ENCODE measurements around the gene SLC46A3. TPM values are rescaled to one million over a fixed set of nuclear protein-coding genes. Genes with fewer than 3 reads are reported as not detected.
A peak's percentile ranks its signal among the peaks of the same experiment; 100 is the strongest.

Gene SLC46A3
- total and polyA plus RNA-seq, 2 donors (not counting 1 experiment from before 2014, with no cell fraction given): 2.6 to 6.4 TPM

GRCh38 chr13:28707629-28708427 lies 10.9 kb downstream of the SLC46A3 start:
- H3K4me3 ChIP-seq (replicated peaks in 1 of 4; ENCODE audit: control extremely low read depth in 1 of 4, insufficient read depth in 1 of 4, low read depth in 3 of 4, low read length in 4 of 4): no peak overlapping the region
- no peak overlapping the region for H3K9ac ChIP-seq (ENCODE audit: insufficient read depth, low read length)
- H3K9me3 ChIP-seq (ENCODE audit: control insufficient read depth, insufficient read depth, low read depth, low read length): no peaks in the 10 kb centered on the region
- TF ChIP-seq EZH2 (IDR thresholded peaks at IDR 0.05; ENCODE audit: low read length, missing control alignments) (no peak), CTCF (conservative IDR thresholded peaks at IDR 0.05 in 1 of 2, IDR thresholded peaks at IDR 0.05 in 1 of 2; ENCODE audit: low read depth in 1 of 2, low read length in 2 of 2) (no peak)
- no peaks in the 10 kb centered on the region for H3K79me2 ChIP-seq (ENCODE audit: control insufficient read depth, insufficient read depth, low read length)
- H3K27ac ChIP-seq (ENCODE audit: insufficient read depth, low read length): no peak overlapping the region
- H2AFZ ChIP-seq (ENCODE audit: low read length): no peak overlapping the region
- peak; percentile 65 to 88 for DNase-seq (ENCODE audit: low read depth in 2 of 2)
- H3K4me1 ChIP-seq (ENCODE audit: control insufficient read depth, extremely low read depth, insufficient read depth, low read length): peaks cover 2% of the 10 kb centered on the region
- H3K36me3 ChIP-seq (ENCODE audit: control insufficient read depth, insufficient read depth, low read length): no peaks in the 10 kb centered on the region
- no peaks in the 10 kb centered on the region for H3K27me3 ChIP-seq (ENCODE audit: control insufficient read depth, insufficient read depth, low read length)
- no peaks in the 10 kb centered on the region for H4K20me1 ChIP-seq (ENCODE audit: control insufficient read depth, extremely low read depth, insufficient read depth, low read length)
- peak overlapping the region; percentile 54 for H3K4me2 ChIP-seq (ENCODE audit: extremely low read depth, insufficient read depth, low read length)

- peak in 1 of 2 donors; percentile 33 for DNase-seq (ENCODE audit: low read depth in 2 of 2)
- H3K9ac ChIP-seq (ENCODE audit: insufficient read depth, low read length): no peak overlapping the region
- H3K4me2 ChIP-seq (ENCODE audit: extremely low read depth, insufficient read depth, low read length): no peak overlapping the region
- H3K79me2 ChIP-seq (ENCODE audit: control insufficient read depth, insufficient read depth, low read length): no peaks in the 10 kb centered on the region
- H4K20me1 ChIP-seq (ENCODE audit: control insufficient read depth, extremely low read depth, insufficient read depth, low read length): no peaks in the 10 kb centered on the region
- H2AFZ ChIP-seq (ENCODE audit: low read length): no peak overlapping the region
- H3K4me1 ChIP-seq (ENCODE audit: control insufficient read depth, extremely low read depth, insufficient read depth, low read length): peaks cover 2% of the 10 kb centered on the region
- H3K4me3 ChIP-seq (replicated peaks in 1 of 4; ENCODE audit: control extremely low read depth in 1 of 4, insufficient read depth in 1 of 4, low read depth in 3 of 4, low read length in 4 of 4): no peak overlapping the region
- no peaks in the 10 kb centered on the region for H3K27me3 ChIP-seq (ENCODE audit: control insufficient read depth, insufficient read depth, low read length)
- no peaks in the 10 kb centered on the region for H3K9me3 ChIP-seq (ENCODE audit: control insufficient read depth, insufficient read depth, low read depth, low read length)
- TF ChIP-seq EZH2 (IDR thresholded peaks at IDR 0.05; ENCODE audit: low read length, missing control alignments) (no peak), CTCF (conservative IDR thresholded peaks at IDR 0.05 in 1 of 2, IDR thresholded peaks at IDR 0.05 in 1 of 2; ENCODE audit: low read depth in 1 of 2, low read length in 2 of 2) (no peak)
- H3K27ac ChIP-seq (ENCODE audit: insufficient read depth, low read length): no peak overlapping the region
- no peaks in the 10 kb centered on the region for H3K36me3 ChIP-seq (ENCODE audit: control insufficient read depth, insufficient read depth, low read length)
Observed at GRCh38 chr13:28705461-28706083, 13.2 kb downstream of the SLC46A3 start.

GRCh38 chr13:28704919-28705318 lies 13.9 kb downstream of the SLC46A3 start:
- Histone ChIP-seq H3K4me3 (replicated peaks in 1 of 4; ENCODE audit: control extremely low read depth in 1 of 4, insufficient read depth in 1 of 4, low read depth in 3 of 4, low read length in 4 of 4) (no peak overlapping the region), H3K4me2 (ENCODE audit: extremely low read depth, insufficient read depth, low read length) (no peak overlapping the region), H3K9me3 (ENCODE audit: control insufficient read depth, insufficient read depth, low read depth, low read length) (no peaks in the 10 kb centered on the region), H3K79me2 (ENCODE audit: control insufficient read depth, insufficient read depth, low read length) (no peaks in the 10 kb centered on the region), H3K36me3 (ENCODE audit: control insufficient read depth, insufficient read depth, low read length) (no peaks in the 10 kb centered on the region), H4K20me1 (ENCODE audit: control insufficient read depth, extremely low read depth, insufficient read depth, low read length) (no peaks in the 10 kb centered on the region), H2AFZ (ENCODE audit: low read length) (no peak overlapping the region), H3K27me3 (ENCODE audit: control insufficient read depth, insufficient read depth, low read length) (no peaks in the 10 kb centered on the region), H3K27ac (ENCODE audit: insufficient read depth, low read length) (no peak overlapping the region), H3K9ac (ENCODE audit: insufficient read depth, low read length) (no peak overlapping the region), H3K4me1 (ENCODE audit: control insufficient read depth, extremely low read depth, insufficient read depth, low read length) (peaks cover 2% of the 10 kb centered on the region)
- no peak for DNase-seq (ENCODE audit: low read depth in 2 of 2)
- no peak for TF ChIP-seq CTCF (conservative IDR thresholded peaks at IDR 0.05 in 1 of 2, IDR thresholded peaks at IDR 0.05 in 1 of 2; ENCODE audit: low read depth in 1 of 2, low read length in 2 of 2)
- TF ChIP-seq EZH2 (IDR thresholded peaks at IDR 0.05; ENCODE audit: low read length, missing control alignments): no peak

Data from fibroblast of lung (primary cell).